Hepatocyte (in vitro differentiated cells): Measurements from ENCODE around the gene TIAL1.

Source experiments
- CTCF ChIP-seq: fragments of 200-600 bp; sonication (generic); IDR thresholded peaks from 2 replicates; pipeline ENCODE4 v1.5.1; 2016; ENCODE audit warnings: antibody characterized with exemption, mild to moderate bottlenecking; ENCODE audit not compliant: poor library complexity
- EZH2phosphoT487 ChIP-seq: fragments of 200-600 bp; sonication (generic); IDR thresholded peaks from one replicate; pipeline ENCODE4 v1.6.1; 2018; ENCODE audit warnings: antibody characterized with exemption, mild to moderate bottlenecking, low read depth, moderate library complexity; ENCODE audit not compliant: unreplicated experiment, severe bottlenecking

- TF ChIP-seq CTCF (no peak), EZH2phosphoT487 (no peak)
These were observed 29.0 kb upstream of the TIAL1 start for GRCh38 chr10:119625570-119626280.
